ENCODE results near the gene TCTN2.

DNA sequence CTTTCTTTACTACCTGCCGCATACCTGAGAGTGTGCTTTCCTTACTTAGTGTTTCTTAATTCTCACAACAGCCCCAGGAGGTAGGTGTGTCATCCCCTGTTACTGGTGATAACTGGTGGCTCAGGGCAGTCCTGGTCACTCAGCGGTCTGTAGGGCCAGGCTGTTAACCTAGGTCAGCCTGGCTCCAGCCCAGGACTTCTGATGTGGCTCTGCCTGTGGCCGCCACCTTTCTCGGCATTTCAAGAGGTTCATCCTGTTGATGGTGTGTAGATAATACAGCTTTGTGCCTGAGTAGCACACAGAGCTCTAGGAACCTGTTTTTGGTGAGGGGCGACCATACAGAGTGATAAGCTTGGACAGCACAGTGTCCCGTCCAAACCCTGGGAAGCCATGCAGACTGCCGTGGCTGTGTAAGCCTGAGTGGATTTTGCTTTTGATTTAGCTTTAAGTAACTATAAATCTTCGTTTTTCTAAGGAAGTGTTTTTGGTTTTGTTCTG, 79.3 kb downstream of the TCTN2 start:
- TF ChIP-seq CTCF (IDR thresholded peaks at IDR 0.05 in 2 of 3, conservative IDR thresholded peaks at IDR 0.05 in 1 of 3; ENCODE audit: borderline replicate concordance in 1 of 3, insufficient read depth in 1 of 3, low read depth in 2 of 3, low read length in 2 of 3) (no peak), JUND (IDR thresholded peaks at IDR 0.05) (no peak), POLR2A (IDR thresholded peaks at IDR 0.05; ENCODE audit: borderline replicate concordance, extremely low read depth, insufficient read depth, insufficient read length) (no peak), EGR1 (IDR thresholded peaks at IDR 0.05; ENCODE audit: low read depth) (no peak), ZNF274 (IDR thresholded peaks at IDR 0.05; ENCODE audit: low read depth, low read length) (no peak), POLR2AphosphoS5 (IDR thresholded peaks at IDR 0.05; ENCODE audit: low read depth, low read length) (no peak), CBX3 (IDR thresholded peaks at IDR 0.05; ENCODE audit: low read depth) (no peak), TCF7L2 (IDR thresholded peaks at IDR 0.05; ENCODE audit: borderline replicate concordance, extremely low read depth, insufficient read depth, insufficient read length) (no peak), EZH2 (IDR thresholded peaks at IDR 0.05) (no peak), FOSL1 (IDR thresholded peaks at IDR 0.05; ENCODE audit: low read depth) (no peak), ELF1 (IDR thresholded peaks at IDR 0.05; ENCODE audit: borderline replicate concordance, low read depth) (no peak)
- TF ChIP-seq, protein P1, sequence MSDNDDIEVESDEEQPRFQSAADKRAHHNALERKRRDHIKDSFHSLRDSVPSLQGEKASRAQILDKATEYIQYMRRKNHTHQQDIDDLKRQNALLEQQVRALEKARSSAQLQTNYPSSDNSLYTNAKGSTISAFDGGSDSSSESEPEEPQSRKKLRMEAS (IDR thresholded peaks at IDR 0.05): no peak
- TF ChIP-seq, protein P2, sequence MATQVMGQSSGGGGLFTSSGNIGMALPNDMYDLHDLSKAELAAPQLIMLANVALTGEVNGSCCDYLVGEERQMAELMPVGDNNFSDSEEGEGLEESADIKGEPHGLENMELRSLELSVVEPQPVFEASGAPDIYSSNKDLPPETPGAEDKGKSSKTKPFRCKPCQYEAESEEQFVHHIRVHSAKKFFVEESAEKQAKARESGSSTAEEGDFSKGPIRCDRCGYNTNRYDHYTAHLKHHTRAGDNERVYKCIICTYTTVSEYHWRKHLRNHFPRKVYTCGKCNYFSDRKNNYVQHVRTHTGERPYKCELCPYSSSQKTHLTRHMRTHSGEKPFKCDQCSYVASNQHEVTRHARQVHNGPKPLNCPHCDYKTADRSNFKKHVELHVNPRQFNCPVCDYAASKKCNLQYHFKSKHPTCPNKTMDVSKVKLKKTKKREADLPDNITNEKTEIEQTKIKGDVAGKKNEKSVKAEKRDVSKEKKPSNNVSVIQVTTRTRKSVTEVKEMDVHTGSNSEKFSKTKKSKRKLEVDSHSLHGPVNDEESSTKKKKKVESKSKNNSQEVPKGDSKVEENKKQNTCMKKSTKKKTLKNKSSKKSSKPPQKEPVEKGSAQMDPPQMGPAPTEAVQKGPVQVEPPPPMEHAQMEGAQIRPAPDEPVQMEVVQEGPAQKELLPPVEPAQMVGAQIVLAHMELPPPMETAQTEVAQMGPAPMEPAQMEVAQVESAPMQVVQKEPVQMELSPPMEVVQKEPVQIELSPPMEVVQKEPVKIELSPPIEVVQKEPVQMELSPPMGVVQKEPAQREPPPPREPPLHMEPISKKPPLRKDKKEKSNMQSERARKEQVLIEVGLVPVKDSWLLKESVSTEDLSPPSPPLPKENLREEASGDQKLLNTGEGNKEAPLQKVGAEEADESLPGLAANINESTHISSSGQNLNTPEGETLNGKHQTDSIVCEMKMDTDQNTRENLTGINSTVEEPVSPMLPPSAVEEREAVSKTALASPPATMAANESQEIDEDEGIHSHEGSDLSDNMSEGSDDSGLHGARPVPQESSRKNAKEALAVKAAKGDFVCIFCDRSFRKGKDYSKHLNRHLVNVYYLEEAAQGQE (IDR thresholded peaks at IDR 0.05; ENCODE audit: low read depth): no peak
- TF ChIP-seq, protein P3, sequence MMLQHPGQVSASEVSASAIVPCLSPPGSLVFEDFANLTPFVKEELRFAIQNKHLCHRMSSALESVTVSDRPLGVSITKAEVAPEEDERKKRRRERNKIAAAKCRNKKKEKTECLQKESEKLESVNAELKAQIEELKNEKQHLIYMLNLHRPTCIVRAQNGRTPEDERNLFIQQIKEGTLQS (IDR thresholded peaks at IDR 0.05): no peak

All from HCT116 (cell line).